ENCODE results near the gene DIO1.

The DIO1 gene

DNA sequence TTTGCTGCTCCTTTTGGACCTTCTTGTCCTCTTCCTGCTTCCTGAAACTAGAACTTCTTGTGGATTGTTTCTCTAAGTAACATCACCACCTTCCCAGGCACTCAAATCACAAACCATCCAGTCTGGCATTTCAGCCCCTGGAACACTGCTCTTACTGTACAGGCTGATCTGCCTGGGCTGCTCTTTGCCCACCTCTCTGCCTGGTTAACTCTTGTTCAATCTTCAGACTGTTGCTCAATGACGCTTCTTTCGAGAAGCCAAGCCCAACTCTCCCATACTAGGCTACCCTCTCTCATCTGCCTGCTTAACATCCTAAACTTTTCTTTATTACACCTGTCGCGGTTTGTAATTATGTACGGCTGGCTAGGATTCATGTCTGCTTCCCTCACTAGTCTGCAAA, 657 bp downstream of the DIO1 start:
- DNase-seq (ENCODE audit: low read depth in 2 of 2), result no peak

- DNase-seq (ENCODE audit: low read depth in 2 of 2), result no peak
Measured at GRCh38 chr1:53895421-53895820, 1.4 kb downstream of the DIO1 start.

DNA sequence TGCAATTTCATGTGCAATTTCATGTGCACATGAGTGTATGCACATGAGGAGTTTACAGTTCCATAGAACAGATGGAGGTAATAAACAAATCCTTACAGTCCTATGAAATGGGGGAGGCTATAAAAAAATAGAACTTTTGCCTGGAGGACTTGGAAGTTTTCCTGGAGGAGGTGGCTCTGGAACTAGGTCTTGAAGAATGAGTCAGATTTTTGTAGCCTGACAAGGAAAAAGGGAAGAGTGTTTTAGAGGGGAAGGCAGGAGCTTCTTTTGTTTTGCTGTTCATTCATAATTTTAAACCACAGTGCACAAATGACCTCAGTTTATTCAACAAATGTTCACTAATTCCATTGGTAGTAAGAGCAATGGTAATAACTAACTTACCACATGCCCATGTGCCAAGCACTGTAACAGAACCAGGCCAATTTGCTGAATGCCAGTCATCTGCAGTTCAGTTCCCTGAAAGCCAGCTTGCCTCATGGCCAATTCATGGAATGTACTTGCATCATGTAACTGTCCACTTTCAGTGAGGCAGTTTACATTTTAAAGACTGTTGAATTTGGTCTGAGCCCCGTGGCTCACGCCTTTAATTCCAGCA, 2.7 kb downstream of the DIO1 start:
- DNase-seq (ENCODE audit: low read depth in 2 of 2), result peak; percentile 79 to 85

DNA sequence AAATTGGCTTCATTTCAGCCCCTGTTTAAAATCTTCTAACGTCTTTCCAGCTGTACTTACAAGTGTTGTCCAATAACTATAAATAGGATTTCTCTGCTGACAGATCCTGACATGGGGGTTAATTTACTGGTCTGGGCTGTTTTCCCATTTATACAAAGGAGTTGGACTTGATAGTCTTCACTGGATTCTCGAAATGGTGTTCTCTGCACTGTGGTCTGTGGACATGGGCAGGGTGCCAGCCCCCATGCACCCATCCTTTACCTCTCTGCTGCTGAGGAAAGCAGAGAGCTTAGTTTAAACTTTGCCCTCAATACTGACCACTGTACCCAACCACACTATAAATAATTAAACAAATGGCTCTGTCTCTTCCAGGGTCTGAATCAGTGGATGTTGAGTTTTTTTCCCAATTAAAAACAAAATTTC, 5.2 kb downstream of the DIO1 start:
- DNase-seq (ENCODE audit: low read depth in 2 of 2), result peak; percentile 73 to 74

DNA sequence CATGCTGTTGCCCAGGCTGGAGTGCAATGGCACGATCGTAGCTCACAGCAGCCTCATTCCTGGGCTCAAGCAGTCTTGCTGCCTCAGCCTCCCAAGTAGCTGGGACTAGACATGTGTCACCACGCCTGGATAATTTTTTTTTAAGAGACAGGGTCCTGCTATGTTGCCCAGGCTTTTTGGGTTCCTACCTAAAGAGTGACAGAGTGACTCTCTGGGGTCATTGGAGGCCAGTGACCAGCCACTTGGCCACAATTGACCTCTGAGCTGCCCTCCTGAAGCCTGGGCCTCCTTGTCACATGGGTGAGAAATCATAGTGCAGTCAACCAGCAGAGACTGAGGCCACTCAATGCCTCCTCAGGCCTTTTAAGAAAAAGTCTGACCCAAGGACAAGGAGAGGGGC, 5.7 kb downstream of the DIO1 start:
- DNase-seq (ENCODE audit: low read depth in 2 of 2), result no peak

- DNase-seq (ENCODE audit: low read depth in 2 of 2), result no peak
Measured at GRCh38 chr1:53902235-53903138, 8.5 kb downstream of the DIO1 start.

- no peak for DNase-seq (ENCODE audit: low read depth in 2 of 2)
Measured at GRCh38 chr1:53905509-53905908, 11.5 kb downstream of the DIO1 start.

DNA sequence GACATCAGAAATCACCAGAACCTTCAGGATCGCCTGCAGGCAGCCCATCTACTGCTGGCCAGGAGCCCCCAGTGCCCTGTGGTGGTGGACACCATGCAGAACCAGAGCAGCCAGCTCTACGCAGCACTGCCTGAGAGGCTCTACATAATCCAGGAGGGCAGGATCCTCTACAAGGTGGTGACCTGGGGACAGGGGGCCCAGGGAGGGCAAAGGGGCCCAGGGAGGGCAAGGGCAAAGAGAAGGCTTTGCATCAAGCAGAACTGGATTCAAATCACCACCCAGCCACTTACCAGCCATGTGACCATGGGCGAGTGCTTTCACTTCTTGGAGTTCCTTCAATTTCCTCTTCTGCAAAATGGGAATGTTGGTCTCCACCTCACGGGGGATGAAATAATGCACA, 12.1 kb downstream of the DIO1 start:
- DNase-seq (ENCODE audit: low read depth in 2 of 2), result no peak

GRCh38 chr1:53909946-53910345, 16.0 kb downstream of the DIO1 start:
- DNase-seq (ENCODE audit: low read depth in 2 of 2), result no peak

DNA sequence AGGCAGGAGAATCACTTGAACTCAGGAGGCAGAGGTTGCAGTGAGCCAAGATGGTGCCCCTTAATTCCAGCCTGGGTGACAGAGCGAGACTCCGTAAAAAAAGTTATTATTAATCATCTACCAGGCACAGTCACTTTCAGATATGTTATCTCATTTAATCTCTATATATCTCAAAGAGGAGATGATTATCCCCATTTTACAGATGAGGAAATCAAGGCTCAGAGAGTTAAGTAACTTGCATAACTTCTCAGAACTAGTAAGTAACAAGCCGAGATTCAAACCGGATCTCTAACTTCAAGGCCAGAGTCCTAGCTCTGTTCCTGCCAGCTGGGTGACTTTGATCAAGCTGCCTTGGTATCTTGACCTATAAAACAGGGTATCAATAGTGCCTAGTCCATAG, 17.5 kb downstream of the DIO1 start:
- no peak for DNase-seq (ENCODE audit: low read depth in 2 of 2)

- no peak for DNase-seq (ENCODE audit: low read depth in 2 of 2)
Measured at GRCh38 chr1:53913352-53914033, 19.5 kb downstream of the DIO1 start.

DNA sequence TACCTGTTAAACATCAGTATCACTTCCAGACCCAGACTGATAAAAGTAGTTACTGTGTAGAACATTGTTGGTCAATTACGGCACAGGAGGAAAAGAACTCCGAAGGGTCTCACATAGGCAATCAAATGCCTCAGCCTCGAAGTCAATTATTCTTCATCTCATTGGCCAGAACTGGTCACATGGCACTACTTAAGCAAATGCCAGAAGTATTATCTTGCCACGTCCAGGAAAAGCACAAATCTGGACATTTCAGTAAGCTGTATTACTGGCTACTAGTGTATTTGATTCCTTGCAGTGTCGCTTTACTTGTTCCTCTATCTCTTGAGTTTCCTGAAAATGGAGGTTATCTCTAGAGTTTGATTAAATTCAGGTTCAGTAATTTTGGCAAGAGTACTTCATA, 24.4 kb downstream of the DIO1 start:
- DNase-seq (ENCODE audit: low read depth in 2 of 2), result no peak

DNA sequence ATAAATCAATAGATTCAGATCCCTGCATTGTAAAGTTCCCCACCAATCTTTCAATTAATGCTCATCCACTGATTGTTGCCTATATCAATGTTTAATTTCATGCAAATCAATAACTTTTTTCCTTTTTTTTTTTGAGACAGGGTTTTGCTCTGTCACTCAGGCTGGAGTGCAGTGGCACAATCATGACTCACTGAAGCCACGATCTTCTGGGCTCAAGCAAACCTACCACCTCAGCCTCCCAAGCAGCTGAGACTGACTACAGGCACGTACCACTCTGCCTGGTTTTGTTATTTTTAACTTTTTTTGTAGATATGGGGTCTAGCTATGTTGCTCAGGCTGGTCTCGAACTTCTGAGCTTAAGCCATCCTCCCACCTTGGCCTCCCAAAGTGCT, 25.7 kb downstream of the DIO1 start:
- DNase-seq (ENCODE audit: low read depth in 2 of 2), result no peak

- DNase-seq (ENCODE audit: low read depth in 2 of 2), result no peak
Measured at GRCh38 chr1:53927376-53927881, 33.4 kb downstream of the DIO1 start.

GRCh38 chr1:53929246-53929960, 35.4 kb downstream of the DIO1 start:
- DNase-seq (ENCODE audit: low read depth in 2 of 2), result peak in 1 of 2 experiments; percentile 20

GRCh38 chr1:53930932-53931331, 36.9 kb downstream of the DIO1 start:
- DNase-seq (ENCODE audit: low read depth in 2 of 2), result no peak

- DNase-seq (ENCODE audit: low read depth in 2 of 2), result no peak
Measured at GRCh38 chr1:53931523-53931922, 37.5 kb downstream of the DIO1 start.

DNA sequence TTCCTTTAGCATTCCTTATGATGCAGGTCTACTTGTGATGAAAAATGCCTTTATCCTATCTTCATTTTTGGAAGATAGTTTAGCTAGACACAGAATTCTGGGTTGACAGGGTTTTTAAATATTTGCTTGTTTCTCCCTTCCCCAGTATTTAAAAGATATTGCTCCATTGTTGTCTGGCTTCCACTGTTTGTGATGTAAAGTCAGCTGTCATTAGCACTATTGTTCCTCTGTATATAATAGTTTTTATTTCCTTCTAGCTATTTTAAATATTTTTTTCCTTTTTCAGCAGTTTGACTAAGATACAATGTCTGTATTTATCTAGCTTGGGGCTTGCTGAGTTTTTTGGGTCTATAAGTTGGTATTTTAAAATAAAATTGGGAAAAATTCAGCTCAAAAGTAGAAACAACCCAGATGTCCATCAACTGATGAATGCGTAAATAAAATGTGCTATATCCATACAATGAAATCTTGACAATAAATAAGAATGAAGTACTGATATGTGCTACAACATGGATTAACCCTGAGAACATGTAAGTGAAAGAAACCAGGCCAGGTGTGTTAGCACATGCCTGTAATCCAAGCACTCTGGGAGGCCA, 40.3 kb downstream of the DIO1 start:
- DNase-seq (ENCODE audit: low read depth in 2 of 2), result no peak

GRCh38 chr1:53936430-53936829, 42.4 kb downstream of the DIO1 start:
- no peak for DNase-seq (ENCODE audit: low read depth in 2 of 2)

- no peak for DNase-seq (ENCODE audit: low read depth in 2 of 2)
Measured at GRCh38 chr1:53938136-53938830, 44.3 kb downstream of the DIO1 start.

Measured in fibroblast of skin of left biceps (primary cell).